Stimulated activated naive CD8-positive, alpha-beta T cell treated with anti-CD3 and anti-CD28 coated beads, Interleukin-15, Interleukin-2, amounts not matched to agents 100 ng/mL and 50 ng/mL, for 24 hours (primary cell): ENCODE measurements around the gene SLC44A2.

ENCODE experiments used
- H3K27ac Mint-ChIP-seq: one replicate; pipeline ENCODE4 v1.8.0; 2021; ENCODE audit warnings: mild to moderate bottlenecking, mixed read lengths
- H3K27me3 Mint-ChIP-seq: one replicate; pipeline ENCODE4 v1.8.0; 2021; ENCODE audit warnings: mixed read lengths
- H3K36me3 Mint-ChIP-seq: one replicate; pipeline ENCODE4 v1.8.0; 2021; ENCODE audit warnings: low read depth, mixed read lengths
- H3K4me1 Mint-ChIP-seq: one replicate; pipeline ENCODE4 v1.8.0; 2021; ENCODE audit warnings: low read depth, mixed read lengths
- H3K4me3 Mint-ChIP-seq: one replicate; pipeline ENCODE4 v1.8.0; 2021; ENCODE audit warnings: mild to moderate bottlenecking, mixed read lengths
- H3K9me3 Mint-ChIP-seq: one replicate; pipeline ENCODE4 v1.8.0; 2021; ENCODE audit warnings: mixed read lengths

The SLC44A2 gene

DNA sequence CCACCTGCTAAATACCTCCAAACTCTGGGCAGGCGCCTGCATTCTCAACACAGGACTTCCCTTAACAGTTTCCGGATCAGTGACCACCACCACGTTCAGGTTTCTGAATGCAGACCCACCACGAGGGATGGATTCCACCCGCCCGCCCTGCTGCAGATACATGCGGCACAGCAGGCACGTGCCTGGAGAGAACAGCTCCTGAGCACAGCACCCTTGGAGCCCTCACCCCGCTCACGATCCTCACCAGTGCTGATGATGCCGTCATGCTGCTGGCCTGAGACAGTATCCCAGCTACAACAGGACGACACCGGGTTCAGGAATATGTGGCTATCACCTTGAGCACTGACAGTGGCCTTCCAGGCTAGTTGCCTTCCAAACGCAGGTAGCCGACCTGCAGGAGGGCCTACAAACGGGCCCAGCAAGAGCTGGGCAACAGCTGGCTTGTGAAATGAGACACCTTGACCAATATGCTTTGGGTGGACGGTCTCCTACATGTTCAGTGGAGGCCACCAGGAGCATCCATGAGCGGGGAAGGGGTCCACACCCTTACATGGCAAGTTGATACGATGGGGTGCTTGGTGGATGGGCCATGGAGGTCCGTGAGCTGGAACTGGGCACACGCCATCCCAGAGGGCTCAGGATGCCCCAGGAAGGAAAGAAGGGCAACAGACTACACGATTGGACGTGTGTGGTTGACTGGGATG is 66.0 kb downstream of the SLC44A2 start:
- Mint-ChIP-seq H3K4me1 (peaks cover 17% of the 10 kb centered on the region), H3K27ac (peak overlapping the region; percentile 32), H3K4me3 (no peak overlapping the region), H3K27me3 (no peaks in the 10 kb centered on the region), H3K36me3 (peaks cover 42% of the 10 kb centered on the region), H3K9me3 (no peaks in the 10 kb centered on the region)

DNA sequence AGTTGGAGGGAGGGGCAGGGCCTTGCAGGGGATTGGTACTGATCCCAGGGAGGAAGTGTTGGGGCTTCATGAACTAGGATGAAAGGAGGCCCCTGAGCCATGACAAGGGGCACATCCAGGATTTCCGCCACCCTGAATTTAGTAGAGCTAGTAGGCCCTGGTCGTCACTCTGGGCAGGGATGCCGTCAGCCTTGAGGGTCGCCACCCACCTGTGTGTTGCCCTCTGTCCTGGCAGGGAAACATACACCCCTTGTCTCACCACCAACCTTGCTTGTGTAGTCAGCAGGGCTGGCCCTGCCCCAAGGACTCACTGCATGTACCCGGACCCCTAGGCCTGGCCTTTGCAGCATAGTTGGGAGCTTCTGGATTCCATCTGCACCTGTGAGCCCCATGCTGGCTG is 66.5 kb downstream of the SLC44A2 start:
- Mint-ChIP-seq H3K36me3 (peaks cover 42% of the 10 kb centered on the region), H3K27ac (peak overlapping the region; percentile 32), H3K4me1 (peaks cover 17% of the 10 kb centered on the region), H3K9me3 (no peaks in the 10 kb centered on the region), H3K27me3 (peaks cover 4% of the 10 kb centered on the region), H3K4me3 (no peak overlapping the region)

DNA sequence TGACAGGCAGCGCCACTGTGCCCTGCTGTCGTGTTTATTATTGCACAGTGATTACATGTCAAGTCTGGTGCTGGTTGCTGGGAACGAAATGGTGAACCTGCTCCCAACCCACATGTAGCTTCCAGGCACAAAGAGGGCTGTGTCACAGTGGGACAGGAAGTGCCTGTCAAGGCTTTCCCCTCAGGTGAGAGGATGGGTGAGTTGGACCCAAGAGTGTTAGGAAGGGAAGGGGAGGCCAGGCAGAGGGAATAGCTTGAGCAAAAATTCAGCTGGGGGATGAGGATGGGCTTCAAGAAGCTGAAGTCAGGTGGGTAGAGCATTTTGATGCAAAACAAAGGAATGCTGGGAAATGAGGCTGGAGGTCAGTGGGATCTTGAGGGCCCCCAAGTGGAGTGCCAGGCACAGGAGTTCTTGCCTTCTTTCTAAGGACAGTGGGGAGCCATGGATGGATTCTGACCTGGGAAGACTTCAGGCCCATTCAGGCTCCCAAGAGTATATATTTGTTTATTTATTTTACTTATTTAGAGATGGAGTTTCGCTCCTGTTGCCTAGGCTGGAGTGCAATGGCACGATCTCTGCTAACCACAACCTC is 67.4 kb downstream of the SLC44A2 start:
- Mint-ChIP-seq H3K4me1 (peaks cover 17% of the 10 kb centered on the region), H3K27me3 (peaks cover 4% of the 10 kb centered on the region), H3K4me3 (no peak overlapping the region), H3K27ac (peak overlapping the region; percentile 5), H3K36me3 (peaks cover 37% of the 10 kb centered on the region), H3K9me3 (no peaks in the 10 kb centered on the region)
